HG02884 (cell line): ENCODE measurements around the gene DTX1.

Experiments
- ATAC-seq: cut with Tn5 transposase; IDR thresholded peaks from one replicate; pipeline ENCODE4 v1.9.1; 2021; ENCODE audit warnings: mild to moderate bottlenecking, moderate library complexity; ENCODE audit not compliant: unreplicated experiment

Gene DTX1

DNA sequence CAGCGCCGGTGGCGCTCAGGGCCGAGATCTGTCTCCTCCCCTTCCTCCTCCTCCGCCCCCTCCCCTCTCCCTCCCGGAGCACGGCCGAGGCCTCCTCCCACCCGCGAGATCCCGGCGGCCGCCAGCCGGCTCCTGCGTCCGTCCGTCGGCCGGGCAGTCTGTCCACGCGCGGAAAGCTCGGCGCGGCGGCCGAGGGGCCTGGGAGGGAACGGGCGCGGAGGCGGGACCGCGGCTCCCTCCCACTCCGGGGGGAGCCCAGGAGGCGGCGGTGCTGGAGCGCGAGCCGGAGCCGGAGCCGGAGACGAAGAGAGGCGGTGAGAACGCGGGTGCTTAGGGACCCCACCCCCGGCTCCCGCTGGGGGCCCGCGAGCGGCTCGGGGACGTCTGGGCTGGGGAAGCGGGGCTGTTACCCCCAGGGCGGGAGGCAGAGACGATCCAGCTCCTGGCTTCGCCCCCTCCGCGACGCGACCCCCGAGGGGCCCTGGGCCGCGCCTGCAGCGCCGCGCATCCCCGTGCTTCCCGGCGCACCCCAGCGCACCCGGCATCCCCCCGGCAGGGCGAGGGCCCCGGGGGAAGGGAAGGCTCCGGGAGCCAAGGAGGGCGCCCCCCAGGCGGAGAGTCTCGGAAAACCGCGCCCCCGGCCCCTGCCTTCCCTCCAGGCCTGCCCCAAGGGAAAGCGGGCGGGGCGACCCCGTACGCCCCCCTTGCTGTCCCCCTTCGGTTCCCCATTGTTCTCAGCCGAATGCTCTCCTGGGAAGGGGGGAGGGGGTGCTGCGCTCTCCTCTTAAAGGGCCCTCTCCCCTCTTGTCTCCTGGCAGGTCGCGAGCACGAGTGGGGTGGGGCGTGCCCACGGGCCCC is at the start of gene DTX1:
TSS of gene DTX1 (plus strand) at position 100 of the 858 bp plus-strand sequence. CDS start 1,463 bp downstream, outside the sequence.
- no peak for ATAC-seq

DNA sequence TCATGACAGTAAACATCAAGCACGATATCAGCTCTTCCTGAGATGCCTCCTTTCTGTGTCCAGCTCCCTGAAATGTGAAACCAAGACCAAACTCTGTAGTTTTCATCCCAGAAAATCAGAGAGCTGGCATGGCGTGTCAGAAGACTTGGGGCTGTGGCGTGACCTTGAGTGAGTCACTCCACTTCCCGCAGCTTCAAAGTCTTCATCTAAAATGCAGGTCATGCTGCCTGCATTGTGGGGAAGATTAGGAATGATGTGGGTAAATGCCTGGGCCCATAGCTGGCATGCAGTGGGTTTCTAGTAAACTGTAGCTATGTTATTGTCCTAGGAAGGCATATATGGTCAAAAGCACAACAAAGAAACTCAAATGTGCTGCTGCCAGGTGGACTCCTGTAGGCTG is 49.4 kb upstream of the DTX1 start:
- ATAC-seq = no peak

- ATAC-seq = no peak
These were observed 45.8 kb upstream of the DTX1 start for GRCh38 chr12:113010701-113011100.

- no peak for ATAC-seq
These were observed 42.0 kb upstream of the DTX1 start for GRCh38 chr12:113014565-113014964.

GRCh38 chr12:113016796-113017195 is 39.7 kb upstream of the DTX1 start:
- ATAC-seq = no peak

- no peak for ATAC-seq
These were observed 37.5 kb upstream of the DTX1 start for GRCh38 chr12:113019025-113019424.

DNA sequence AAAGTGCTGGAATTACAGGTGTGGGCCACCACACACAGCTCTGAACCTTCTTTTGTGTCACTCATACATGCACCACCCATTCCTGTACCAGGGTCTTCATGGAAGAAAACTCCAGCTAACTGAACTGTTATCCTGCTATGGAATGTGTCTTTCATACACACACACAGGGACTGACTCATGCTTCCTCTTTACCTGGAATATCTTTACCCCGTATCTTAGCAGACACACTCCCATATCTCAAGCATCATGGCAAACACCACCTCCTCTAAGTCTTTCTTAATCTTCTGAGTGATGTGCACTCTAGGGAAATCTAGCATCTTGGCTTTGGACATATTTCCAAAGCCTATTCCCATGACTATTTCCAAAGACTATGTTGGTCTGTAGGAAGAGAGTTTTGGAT is 35.0 kb upstream of the DTX1 start:
- no peak for ATAC-seq

GRCh38 chr12:113022563-113023297 is 33.8 kb upstream of the DTX1 start:
- ATAC-seq = no peak

GRCh38 chr12:113027726-113028125 is 28.8 kb upstream of the DTX1 start:
- no peak for ATAC-seq

DNA sequence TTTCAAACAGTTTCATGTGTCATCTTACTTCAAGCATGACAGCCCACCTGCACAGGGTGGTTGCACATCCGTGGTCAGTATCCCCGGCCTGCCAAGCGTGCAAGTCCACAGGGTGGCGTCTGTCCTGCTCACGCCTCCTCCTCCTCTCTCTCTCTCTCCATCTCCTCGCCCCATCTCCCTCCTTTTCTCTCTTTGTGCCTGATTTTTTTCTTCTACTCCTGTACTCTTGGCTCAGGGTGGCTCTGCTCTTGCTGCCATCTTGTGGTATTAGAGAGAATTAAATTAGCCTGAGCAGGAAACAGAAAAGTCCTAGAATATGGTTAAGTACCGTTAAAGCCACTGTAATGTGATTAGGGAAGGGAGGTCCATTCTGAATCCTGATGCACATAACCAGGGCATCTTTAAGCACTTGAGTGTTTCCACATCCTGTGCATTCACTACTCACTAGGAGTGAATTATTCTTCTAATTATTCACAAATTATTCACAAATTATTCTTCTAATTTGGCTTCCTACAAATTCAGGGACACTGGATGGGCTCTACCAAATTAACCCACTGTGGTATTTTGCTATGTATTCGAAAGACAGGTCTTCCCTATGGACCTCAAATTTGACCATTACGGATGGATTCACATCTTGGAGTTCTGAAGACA is 25.5 kb upstream of the DTX1 start:
- ATAC-seq = no peak

DNA sequence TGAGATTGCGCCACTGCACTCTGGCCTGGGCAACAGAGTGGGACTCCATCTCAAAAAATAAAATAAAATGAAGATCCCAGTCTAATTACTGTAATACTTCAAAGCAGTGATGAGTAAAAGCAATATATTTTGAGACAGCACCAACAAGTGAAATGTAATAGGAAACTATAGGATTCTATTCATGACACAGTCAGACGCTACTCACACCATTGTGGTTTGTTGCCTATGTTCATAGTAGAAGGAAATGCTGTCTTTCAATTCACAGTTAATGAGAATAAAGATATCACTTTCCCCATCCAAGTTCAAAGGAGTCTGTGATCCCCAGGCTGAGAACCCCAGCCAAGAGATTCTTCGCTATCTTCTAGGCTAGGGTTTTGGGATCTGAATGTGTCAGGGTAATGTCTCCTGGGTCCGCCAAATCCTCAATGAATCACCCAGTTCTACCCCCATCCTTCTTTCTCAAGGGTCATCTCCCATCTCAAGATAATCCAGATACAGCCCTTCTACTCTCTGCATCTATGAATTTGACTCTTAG is 16.6 kb upstream of the DTX1 start:
- no peak for ATAC-seq

DNA sequence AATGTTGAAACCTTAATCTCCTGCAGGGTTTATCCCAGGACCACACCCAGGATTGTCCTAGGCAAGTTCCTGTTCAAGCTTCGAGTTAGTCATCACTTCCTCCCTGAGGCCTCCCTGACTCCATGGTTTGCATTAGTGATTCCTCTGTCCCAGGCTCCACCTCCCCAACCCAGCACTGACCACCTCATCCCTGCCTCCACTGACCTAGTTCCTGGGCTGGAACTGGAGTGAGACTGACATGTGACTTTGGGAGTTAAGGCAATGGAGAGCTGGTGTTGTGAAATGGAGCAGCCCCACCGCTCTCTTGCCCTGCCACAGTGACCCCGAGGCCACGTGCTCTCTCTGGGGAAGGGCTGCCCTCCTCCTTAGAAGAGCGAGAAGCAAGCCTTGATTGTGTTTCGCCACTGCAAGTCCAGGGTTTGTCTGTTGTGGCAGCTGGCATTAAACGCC is 15.8 kb upstream of the DTX1 start:
- no peak for ATAC-seq

GRCh38 chr12:113041560-113041959 is 15.0 kb upstream of the DTX1 start:
- no peak for ATAC-seq

DNA sequence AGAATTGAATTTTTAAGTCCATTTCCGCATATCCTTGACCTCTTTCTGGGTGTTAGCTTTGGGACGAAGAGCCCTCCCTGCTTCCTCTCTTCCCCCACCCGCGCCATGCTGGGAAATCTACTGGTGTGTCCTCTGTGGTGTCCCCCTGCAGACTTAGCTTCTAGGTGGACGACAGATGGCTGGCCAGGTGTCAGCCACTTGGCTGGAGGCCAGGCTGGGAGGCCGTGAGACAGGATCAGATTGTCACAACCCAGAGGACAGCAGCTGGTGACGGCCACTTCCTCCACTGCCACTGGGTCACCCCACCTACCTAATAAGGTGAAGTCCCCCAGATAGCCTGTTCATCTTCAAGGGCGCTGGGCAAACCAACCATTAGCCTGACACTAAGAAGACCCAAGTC is 13.3 kb upstream of the DTX1 start:
- ATAC-seq = no peak

DNA sequence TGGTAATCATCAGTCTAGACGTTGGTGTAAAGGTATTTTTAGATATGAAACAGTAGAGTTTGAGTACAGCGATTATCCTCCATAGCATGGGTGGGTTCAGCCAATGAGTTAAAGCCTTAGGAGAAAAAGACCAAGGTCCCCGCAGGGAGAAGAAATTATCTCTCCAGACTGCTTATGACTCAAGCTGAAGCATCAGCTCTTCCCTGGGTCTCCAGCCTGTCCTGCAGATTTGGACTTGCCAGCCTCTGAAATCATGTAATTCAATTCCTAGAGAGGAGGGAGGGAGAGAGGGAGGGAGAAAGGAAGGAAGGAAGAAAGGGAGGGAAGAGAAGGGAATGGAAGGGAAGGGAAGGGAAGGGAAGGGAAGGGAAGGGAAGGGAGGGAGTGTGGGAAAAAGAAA is 12.0 kb upstream of the DTX1 start:
- ATAC-seq = no peak

GRCh38 chr12:113048716-113049127 is 7.8 kb upstream of the DTX1 start:
- ATAC-seq = no peak

DNA sequence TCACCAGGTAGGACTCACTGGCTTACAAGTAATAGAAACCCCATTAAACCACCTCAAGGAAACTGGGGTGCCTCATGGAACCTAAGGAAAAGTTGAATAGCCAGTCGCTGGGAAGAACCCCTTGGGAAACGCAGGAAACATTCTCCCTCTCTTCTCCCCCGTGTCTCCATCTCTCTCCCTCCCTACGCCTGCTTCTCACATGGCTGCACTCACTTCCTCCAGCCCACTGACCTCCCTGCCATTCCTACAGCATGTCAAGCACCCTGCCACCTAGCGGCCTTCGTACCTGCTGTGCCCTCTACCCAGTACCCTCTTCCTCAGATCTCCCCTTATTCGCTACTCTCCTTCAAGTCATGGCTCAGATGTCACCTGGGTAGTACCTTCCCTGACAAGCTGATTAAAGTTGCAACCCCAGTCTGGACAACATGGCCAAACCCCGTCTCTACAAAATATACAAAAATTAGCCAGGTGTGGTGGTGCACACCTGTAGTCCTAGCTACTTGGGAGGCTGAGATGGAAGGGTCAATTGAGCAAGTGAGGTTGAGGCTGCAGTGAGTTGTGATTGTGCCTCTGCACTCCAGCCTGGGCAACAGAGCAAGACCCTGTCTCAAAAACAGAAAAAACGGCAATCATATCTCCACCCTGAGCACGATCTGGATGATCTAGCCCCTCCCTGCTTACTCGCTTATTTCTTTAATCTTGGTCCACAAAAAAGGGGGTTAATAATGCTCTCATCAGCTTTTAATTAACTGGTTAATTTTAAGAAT is 6.4 kb upstream of the DTX1 start:
- no peak for ATAC-seq

- no peak for ATAC-seq
These were observed 5.7 kb upstream of the DTX1 start for GRCh38 chr12:113050795-113051194.

- ATAC-seq = no peak
These were observed 4.8 kb upstream of the DTX1 start for GRCh38 chr12:113051759-113052158.

DNA sequence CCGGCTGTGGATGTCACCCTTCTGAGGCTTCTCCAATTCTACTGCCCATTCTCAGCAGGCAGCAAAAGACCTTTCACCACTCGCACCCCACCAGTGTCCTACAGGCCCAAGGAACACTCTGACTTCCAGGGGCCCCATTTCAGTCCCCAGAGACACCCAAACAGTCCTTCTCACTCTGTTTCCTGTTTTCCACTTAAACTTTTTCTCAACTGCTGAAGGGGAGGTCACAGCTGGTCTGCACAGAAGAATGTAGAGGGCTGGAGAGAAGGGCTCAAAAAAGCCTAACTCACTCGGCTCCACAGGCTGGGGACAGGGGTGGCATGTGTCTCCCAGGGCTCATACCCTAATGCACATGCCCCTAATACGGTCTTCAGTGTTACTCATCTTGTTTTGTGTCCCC is 4.2 kb upstream of the DTX1 start:
- no peak for ATAC-seq
